UCSD-AML1 (cell line): ENCODE measurements around the gene APBA1.

Experiments
- DNase-seq: peaks from one replicate; lab custom pipeline; 2025; ENCODE audit not compliant: unreplicated experiment; lab: John Stamatoyannopoulos, UW

APBA1 gene

DNA sequence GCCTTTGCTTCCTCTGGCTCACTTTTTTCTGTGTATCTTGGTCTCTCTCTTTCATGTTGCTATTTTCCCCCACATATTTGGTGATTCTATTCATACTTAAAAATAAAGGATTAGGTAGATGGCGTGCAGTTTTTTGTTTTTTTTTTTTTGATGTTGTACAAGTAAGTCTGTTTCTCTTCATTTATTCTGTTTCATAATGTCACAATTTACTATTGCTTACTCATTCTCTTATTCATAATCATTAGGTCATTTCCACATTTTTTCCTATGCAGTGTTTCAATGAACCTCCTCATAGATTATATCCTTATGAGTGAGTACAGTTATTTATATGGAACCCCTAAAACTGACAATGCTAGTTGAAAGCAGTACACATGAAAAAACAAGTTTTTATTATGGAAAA is 136.3 kb downstream of the APBA1 start:
- DNase-seq, result no peak

- DNase-seq, result no peak
These were observed 136.8 kb downstream of the APBA1 start for GRCh38 chr9:69535286-69535832.

GRCh38 chr9:69532396-69532795 is 139.8 kb downstream of the APBA1 start:
- no peak for DNase-seq

DNA sequence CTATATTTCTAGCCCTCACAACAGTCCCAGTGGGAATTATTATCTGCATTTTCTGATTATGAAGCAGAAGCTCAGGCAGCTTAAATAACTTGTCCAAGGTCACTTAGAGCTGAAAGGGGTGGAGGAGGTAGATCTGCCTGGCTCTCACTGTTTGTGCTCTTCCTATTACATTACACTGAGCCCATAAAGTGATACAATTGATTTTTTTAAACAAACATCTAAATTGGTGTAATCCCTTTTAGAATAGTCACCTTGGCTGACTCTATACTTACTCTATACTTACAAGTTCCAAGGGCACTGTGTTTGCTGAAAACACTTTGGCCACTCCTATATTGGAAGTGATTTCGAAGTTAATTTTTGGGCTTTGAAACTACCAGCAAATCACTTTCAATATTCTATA is 144.7 kb downstream of the APBA1 start:
- no peak for DNase-seq

DNA sequence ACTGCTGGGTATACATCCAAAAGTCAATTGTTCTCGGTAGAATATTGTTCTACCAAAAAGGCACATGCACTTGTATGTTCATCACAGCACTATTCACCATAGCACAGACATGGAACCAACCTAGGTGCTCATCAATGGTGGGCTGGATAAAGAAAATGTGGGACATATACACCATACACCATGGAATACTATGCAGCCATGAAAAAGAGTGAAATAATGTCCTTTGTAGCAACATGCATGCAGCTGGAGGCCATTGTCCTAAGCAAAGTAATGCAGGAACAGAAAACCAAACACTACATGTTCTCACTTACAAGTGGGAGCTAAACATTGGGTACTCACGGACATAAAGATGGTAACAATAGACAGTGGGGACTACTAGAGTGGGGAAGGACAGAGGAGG is 145.5 kb downstream of the APBA1 start:
- DNase-seq, result no peak

DNA sequence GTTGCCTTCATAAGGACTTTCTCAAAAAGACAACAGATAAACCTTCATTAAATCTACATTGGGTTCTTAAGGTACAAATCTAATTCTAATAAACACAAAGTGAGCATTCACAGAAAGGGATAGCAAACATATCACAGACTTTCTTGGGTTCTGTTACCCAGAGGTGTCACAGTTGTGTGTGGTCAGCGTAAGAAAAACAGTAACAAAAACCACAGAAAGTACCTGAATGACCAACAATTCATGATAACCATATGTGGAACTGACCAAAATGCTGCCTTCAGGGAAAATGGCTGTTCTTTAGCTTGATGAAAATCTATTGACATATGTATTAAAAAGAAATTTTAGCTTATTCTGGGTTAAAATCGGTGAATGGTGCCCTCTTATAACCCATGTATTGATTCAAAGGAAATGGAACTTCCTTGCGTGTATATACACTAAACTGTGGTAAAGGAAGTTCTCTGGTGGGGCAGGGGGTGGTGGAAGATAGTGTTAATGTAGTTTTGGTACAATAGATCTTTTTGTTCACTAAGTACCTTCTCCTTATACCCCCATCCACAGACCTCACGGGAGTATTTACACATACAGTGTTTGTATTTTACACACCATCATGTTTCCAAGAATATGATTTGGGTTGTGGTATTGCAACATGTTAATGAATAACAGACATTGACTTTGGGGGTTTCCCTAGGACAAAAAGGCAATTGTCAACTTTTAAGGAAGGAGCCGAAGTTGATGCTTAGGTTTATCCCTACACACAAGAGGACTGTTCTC is 152.5 kb downstream of the APBA1 start:
- DNase-seq, result no peak

DNA sequence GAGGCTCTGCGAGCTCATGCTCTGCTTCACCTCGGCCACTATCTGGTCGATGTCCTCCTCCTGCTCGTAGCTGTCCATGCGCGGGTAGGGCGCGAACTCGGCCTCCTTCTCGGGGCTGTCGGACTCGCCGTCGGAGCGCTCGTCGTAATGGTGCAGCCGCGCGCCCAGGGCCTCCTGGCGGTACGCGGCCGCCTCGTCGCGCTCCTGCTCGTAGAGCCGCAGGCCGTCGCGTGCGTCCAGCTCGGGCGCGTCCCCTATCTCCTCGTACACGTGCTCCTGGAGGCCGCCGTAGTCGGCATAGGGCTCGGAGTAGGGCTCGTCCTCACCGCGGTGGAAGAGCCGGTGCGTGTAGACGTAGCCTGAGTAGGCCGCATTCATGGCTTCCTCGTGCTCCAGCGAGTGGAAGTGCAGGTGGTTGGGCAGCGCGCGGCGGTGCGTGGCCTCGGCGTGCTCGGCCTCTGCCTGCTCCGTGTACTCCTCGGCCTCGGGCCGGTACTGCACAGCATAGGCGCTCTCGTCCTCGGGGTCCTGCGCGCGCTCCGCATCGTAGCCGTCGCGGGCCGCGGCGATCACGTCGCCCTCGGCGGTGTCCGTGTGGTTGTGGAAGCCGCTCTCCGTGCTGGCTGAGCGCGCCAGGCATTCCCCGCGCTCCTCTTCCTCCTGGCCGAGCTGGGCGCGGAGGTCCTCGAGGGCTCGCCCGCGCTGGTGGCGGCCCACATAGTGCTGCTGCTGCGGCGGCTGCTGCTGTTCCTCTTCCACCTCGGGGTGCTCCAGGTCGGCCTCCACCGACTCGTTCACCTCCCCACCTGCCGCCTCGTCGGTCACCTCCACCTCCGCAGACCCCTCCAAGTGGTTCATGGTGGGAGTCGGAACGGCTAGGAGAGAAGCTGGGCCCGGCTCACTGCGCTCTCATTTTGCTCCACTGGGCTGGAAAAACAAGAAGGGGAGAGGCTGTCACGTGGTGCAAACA is 155.5 kb downstream of the APBA1 start:
- no peak for DNase-seq

DNA sequence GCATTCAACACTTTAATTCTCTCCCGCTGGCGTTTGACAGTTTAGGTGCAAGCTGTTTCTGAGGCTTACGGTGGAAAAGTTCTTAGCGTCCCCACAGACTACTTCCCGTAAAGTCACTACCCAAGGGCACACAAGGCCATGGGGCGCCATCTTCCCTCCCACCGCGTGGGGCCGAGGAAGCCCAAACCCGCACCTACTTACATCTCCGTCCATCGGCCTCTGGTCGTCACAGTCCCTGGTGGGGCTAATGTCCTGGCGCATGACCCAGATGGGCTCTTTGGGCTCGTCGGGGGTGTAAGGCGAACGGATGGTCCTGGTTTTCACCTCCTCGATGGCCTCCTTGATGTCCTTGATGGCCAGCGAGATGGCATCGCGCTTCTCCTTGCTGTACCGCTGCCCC is 156.4 kb downstream of the APBA1 start:
- no peak for DNase-seq

- DNase-seq, result no peak
These were observed 158.9 kb downstream of the APBA1 start for GRCh38 chr9:69513141-69513820.

- no peak for DNase-seq
These were observed 168.1 kb downstream of the APBA1 start for GRCh38 chr9:69504058-69504457.

GRCh38 chr9:69502671-69503301 is 169.4 kb downstream of the APBA1 start:
- DNase-seq, result no peak

- DNase-seq, result no peak
These were observed 171.3 kb downstream of the APBA1 start for GRCh38 chr9:69500896-69501295.

DNA sequence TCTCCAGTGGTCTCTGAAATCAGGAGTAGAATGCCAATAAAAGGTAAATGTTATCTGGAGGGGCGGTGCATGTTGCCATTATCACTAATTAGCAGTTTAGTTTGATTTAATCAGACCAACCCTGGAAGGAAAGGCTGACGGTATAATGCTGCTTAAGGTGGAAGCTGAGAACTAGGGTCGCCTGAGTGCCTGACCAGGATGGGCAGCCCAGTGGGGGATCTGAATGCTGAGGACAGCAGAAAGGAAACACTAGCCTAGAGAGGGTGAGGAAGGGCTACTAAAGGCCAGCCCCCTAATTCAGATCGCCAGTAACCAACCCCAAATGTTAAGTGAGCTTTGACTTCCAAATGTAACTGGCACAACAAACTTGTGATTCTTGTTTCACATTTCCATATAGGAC is 172.2 kb downstream of the APBA1 start:
- no peak for DNase-seq

- DNase-seq, result no peak
These were observed 172.8 kb downstream of the APBA1 start for GRCh38 chr9:69499407-69499806.

DNA sequence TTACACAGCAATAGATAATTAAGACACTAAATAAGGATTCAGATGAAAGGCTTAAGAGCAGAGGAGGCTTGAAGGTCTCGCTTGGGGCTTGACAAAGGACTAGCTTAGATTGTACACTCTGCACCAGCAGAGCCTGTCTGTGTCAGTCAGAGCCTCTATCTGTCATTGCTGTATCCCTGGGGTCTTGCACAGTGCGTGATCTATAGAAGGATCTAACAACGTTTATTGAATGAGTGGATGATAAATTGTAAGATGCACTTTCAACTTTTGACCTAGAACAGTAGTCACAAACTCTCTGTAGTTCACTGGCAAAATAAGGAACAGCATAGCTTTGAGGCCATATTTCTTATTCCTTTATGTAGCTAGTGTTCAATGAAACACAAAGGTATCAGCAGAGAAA is 173.7 kb downstream of the APBA1 start:
- DNase-seq, result no peak

DNA sequence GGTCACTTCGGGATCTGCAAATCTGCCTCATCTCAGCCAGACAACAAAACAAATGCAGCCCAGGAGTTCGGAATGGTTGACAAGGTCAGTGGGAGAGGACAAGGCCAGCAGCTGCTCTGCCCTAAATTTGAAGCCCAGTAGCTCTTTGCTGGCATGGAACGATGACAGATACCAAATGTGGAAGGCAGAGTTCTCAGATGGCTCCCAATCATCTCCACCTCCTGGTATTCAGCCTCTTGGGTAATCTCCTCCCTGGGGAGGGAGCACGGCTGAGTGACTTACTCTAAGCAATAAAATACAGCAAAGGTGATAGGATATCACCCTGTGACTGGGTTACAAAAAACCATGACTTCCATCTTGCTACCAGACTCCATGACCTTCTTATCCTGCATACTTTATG is 174.4 kb downstream of the APBA1 start:
- no peak for DNase-seq

DNA sequence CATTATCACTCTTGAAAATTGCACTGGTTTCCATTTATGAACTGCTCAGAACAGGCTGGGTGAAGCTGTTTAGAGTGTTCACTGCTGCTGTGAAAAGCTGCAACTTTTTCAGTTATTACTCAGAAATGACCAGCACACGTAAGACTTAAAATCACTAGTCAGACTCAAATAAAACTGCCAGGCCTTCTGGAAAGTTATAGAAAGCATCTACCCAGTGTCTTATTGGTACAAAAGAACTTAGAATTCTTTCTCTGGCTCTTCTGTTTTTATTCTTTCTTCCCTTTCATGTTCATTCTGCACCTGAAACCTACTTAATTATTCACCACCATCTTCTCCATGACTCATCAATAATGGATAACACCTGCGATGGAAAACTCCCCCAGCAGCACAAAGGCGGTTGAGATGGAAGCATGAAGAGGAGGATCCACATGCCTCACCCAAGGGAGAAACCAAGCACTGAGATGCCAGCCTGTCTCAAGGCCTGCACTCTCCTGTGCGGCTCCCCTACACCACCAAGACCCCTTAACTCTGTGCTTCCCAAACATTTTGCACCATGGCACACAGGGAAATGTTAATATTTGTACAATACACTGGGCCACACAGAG is 175.2 kb downstream of the APBA1 start:
- no peak for DNase-seq

DNA sequence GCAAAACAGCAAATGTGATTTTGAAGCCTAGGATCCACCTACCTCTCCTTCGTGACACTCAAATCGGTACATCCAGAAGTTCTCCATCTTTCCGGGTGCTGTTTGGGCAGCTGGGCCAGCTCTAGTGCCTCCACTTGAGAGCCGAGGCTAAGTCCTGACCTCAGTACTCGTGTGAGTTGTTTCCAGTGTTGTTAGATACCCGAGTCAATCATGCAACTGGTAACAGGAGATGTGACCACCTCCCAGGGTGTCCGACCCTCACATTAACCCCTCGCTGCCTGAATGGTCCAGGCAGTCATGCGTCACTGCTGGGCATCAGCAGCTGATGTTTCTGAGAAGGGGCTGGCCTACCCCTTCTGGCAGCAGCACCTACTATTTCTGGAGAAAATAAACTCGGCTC is 176.9 kb downstream of the APBA1 start:
- DNase-seq, result no peak

DNA sequence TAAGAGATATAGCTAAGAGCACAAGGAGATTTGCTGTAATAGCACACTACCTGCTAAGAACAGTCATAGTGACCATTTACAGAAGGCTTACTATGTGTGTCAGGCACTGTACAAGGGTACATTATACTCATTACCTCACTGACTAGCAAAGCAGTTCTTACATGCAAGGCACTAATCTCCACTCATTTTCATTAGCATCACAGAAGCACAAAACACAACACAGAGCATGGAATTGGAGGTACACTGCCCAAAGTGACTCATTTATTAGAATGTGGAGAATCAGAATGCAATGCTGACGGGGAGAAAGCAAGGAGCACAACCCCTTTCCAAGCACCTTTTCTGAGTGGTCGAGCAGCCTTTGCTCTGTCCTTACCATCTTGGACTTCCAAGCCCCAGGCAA is 177.4 kb downstream of the APBA1 start:
- DNase-seq, result no peak

DNA sequence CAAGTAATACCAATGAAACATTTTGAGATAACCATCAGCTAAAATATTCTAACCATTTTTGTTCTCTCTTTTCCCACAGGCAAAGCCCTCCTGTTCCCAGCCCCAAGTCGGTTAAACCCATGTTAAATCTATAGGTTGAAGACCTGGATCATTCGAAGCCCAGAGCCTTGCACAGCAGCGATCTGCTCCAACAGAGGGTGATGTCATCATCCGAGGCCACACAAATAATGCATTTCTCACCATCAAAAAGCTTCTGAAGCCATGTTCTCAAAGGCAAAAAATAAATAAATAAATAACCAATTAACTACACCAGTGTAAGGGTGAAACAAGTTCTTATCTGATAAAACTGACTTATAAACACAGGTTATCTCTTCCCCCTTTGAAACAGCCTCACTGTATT is 178.0 kb downstream of the APBA1 start:
- no peak for DNase-seq
